NCI-H748 treated with DMSO at 0.1 percent for 48 hours (cell line): ENCODE measurements around the gene MAGOHB.
"Not testable (repeated sequence)": the region's sequence is repeated elsewhere in the genome, so short reads cannot be mapped to it uniquely, and the experiment has no call there.

Source experiments
- DNase-seq: peaks from one replicate; lab custom pipeline; 2025; lab: John Stamatoyannopoulos, UW

The MAGOHB gene

DNA sequence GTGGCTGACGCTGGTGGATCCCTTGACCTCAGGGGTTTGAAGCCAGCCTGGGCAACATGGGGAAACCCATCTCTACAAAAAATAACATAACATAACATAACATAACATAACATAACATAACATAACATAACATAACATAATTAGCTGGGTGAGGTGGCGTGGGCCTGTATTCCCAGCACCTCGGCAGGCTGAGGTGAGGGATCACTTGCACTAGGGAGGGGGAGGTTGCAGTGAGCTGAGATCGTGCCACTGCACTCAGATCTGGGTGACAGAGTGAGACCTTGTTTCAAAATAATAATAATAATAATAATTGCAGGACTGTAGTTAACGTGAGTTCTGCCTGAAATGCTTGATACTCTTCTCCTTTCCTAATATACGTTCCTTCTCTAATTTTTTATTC lies 1.3 kb downstream of the MAGOHB start:
- DNase-seq = no peak

DNA sequence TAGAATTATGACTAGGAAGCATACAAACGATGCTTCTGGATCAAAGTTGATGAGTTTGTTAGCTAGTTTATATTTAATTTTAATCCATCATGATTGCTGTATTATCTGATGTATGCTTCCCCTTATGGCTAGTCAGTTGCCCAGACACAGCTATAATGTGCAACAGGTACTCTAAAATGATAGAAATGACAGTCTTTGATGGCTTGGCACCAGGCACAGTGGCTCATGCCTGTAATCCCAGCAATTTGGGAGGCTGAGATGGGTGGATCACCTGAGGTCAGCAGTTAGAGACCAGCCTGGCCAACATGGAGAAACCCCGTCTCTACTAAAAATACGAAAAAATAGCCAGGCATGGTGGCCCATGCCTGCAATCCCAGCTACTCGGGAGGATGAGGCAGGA lies 2.2 kb downstream of the MAGOHB start:
- DNase-seq = not testable (repeated sequence)

DNA sequence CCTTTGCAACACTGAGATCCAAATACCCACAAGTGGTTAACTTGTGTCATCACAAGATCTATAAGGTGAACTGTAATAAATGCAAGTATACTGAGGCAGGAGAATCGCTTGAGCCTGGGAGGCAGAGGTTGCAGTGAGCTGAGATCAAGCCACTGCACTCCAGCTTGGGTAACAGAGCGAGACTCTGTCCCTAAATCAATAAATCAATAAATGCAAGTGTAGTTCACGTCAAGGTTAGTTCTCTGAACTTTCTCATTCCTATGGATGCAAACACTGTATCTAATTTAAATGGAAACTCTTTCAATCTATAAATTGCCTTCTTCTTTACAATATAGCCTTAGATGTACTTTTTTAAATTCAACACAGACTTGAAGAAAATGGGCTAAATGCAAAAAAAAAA lies 3.2 kb downstream of the MAGOHB start:
- no peak for DNase-seq

DNA sequence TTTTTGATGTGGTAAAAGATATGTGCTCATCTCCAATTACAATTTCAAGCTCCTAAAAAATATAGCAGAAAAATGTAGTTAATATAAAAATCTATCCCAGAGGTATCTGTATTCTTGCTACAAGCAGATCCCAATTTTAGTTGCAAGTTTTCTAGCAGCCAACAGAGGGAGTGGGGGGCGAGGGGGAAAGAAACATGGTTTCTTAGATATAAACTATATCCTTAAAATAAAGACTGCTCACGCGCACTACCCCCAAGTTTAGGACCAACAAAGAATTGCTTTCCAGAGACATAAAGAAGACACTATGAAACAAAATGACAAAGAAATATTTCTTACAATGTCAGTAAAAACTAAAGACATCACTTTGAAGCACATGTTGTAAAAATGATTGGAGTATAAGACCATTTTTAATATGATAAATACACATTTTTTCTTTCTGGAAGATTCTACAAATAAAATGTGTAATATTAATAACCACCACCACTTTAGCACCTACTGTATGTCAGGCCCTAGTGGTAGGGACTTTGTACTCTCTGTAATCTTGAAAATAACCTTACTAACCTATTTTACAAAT lies 5.4 kb downstream of the MAGOHB start:
- DNase-seq = no peak

DNA sequence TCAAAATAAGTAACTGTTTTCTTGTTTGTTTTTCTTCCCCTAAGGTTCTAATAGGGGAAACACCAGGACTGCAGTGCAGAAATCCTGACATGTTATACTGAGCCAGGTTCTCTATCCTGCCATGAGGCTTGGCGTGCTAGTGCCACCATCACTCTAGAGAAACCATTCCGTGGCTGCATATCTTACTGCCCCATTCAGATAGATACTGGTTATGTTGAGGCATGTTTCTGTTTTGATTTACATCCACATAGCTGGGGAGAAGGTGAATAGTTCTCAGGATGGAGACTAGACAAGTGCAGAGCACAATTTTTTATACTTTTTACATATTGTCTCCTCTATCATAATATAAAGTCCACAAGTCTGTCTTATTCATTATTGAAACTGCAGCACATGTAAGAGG lies 11.5 kb downstream of the MAGOHB start:
- no peak for DNase-seq

DNA sequence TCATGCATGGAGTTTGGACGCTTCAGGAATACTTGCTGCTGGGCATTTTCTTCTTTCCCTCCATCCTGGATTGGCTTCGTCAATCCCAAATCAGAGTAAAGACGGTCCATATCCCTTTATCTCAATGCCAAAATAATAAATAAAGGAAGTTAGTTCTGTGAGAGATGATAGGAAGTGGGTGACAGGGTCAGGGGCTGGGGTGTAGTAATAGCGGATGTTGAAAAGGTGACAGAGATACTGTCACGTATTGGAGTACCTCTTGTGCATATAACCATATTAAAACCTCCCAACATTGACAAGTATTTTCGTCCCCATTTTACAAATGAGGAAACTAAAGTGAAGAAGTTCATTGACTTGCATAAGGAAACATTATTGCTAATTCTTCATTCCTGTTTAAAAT lies 12.4 kb downstream of the MAGOHB start:
- no peak for DNase-seq

DNA sequence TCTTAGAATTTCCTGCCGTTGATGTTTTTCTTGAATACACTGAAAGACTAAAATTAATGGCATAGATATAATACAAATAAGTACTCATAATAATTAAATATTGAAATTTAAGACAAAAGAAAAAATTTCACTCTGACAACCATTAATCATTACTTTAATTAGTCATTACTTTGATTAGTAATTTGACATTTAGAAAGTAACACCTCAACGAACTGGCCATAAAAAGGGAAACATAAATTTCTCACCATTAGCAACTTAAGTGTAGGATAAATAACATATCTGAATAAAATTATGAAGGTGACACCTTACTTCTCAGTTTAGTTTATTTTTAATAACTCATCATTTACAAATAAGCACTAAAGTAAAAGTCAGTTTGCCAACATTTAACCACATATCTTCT lies 17.5 kb downstream of the MAGOHB start:
- no peak for DNase-seq

DNA sequence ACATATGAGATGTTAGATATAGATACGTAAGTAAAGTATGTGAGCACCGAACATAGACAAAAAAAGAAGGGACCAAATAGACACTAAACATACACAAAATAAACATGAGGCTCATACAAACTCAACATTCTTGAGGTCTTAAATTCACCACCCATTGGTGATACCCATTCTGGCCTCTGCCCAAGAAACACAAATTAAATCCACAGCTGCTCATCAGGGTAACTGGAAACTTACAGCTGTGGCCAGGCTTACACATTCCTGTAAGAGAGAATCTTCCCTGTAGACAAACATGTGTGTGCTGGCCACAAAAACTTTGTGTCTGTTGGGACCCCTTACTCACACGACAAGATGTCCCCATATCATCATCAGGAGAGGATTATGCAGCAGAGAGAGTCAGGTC lies 22.4 kb downstream of the MAGOHB start:
- DNase-seq = no peak

DNA sequence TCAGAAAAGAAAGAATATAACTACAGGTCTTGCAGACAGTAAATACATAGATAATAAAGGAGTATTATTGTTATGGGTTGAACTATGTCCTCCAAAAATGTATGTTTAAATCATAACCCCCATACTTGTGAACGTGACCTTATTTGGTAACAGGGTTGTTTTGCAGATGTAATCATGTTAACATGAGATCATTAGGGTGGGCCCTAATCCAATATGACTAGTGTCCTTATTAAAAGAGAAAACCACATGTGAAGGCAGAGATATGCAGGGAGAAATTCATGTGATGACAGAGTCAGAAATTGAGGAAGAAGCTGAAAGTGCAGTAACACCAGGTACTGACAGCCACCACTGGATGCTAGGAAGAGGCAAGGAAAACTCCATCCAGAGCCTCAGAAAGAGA lies 29.0 kb downstream of the MAGOHB start:
- no peak for DNase-seq

DNA sequence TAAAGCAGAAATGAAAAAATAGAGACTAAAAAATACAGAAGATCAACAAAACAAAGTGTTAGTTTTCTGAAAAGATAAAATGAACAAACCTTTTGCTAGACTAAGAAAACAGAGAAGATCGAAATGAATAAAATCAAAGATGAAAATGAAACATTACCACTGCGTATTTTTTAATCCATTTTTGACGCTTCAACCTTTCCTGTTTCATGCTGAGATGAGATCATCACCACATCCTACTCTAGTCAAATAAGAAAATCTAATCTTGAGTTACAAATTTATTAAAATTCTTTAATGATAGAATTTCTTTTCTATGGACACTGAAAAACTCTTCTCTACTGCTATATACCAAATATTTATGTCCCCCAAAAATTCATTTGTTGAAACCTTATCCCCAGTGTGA lies 30.7 kb downstream of the MAGOHB start:
- no peak for DNase-seq

DNA sequence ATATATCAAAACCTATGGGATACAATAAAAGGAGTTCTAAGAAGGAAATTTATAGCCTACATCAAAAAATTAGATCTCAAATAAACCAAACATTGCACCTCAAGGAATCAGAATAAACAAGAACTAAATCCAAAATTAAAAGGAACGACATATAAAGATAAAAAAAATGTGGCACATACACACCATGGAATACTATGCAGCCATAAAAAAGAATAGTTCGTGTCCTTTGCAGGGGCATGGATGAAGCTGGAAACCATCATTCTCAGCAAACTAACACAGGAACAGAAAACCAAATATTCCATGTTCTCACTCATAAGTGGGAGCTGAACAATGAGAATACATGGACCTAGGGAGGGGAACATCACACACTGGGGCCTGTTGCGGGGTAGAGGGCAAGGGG lies 31.3 kb downstream of the MAGOHB start:
- not testable (repeated sequence) for DNase-seq

DNA sequence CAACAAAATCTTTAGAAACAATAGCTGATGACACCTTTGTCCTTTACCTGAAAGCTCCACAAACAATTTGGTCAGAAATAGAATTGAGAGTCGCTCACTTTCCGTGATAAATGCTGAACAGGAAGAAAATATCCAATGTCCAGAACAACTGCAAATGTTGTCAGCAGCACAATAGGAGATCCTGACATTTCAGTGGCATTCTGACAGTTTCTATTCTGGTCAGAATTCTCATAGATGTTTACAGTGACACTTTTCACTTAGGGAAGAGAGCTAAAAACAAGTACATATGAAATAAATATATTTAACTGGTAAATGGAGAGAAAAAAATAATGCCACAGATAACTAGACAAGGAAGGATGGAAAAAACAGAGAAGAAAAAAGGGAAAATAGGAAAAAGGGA lies 39.1 kb downstream of the MAGOHB start:
- DNase-seq = no peak

DNA sequence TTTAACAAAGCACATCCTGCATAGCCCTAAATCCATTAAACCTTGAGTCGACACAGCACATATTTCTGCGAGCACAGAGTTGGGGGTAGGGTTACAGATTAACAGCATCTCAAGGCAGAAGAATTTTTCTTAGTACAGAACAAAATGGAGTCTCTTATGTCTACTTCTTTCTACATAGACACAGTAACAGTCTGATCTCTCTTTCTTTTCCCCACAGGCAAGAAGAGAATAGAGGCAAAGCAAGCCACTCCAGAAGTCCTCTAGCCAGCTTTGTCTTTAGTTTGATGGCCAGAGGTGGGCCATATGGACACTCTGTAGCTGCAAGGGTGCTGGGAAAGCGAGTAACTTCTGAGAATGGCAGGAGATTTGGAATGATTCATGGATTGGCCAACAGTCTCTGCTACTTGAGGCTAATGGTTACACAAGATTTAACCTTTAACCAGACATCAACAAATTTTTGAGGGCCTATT lies 41.4 kb downstream of the MAGOHB start:
- not testable (repeated sequence) for DNase-seq

DNA sequence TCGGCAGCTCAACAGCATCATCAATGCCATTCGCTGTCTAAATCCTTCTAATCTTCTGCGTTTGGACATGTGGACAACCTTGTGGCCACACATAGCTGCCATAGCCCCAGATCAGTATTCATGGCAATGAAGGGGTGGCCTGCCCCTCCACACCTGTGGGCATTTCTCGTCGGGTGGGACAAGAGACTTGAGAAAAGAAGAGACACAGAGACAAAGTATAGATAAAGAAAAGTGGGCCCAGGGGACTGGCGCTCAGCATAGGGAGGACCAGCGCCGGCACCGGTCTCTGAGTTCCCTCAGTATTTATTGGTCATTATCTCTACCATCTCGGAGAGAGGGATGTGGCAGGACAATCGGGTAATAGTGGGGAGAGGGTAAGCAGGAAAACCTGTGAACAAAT lies 42.3 kb downstream of the MAGOHB start:
- DNase-seq = no peak

DNA sequence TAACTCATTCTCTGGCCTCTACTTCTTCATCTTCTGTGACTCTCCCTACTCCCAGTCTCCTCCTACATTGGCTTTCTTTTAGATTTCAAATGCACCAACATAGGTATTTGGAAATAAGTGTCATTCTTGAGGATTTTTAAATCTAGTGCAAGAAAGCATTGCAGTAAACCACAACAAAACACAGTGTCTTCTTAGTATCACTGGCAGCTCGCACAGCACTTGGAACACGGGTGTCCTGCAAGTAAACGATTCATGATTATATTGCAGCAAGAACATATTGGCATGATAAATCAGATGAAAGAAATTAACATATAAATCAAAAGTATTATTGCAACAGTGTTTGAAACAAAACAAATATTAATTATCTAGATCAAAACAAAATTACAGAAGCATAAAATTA lies 45.6 kb downstream of the MAGOHB start:
- DNase-seq = no peak

DNA sequence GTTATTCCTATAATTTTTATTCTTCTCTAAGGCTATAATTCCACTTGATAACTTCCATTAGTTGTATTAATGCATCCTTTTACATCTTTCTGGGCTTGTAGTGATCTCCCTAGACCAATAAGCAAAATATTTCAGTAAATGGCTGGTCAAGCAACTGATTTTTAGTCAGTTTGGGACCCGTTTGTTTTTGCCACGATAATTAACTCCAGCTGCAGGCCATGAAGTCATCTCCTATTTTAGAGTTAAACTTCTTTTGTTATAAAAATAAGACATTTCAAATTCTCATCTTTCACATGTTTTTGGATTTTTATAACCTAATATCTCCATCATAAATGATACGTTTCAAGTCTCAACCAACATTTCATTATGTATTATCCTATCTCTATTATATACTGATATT lies 49.4 kb downstream of the MAGOHB start:
- no peak for DNase-seq

DNA sequence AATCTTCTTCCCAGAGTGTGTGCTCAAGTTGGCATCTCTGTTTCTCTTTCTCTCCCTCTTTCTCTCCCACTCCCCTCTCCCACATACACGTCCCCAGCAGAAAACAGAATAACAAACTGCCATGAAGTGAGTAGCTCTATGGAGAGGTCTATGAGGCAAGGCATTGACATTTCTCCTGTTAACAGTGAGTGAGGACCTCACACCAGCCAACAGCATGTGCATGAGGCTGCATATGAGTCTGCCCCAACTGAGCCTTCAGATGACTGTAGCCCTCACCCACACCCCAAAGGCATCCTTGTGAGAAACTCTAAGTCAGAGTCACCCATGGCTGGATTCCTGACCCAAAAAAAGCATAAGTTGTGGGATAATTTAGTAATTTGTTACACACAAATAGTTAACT lies 50.4 kb downstream of the MAGOHB start:
- DNase-seq = no peak

DNA sequence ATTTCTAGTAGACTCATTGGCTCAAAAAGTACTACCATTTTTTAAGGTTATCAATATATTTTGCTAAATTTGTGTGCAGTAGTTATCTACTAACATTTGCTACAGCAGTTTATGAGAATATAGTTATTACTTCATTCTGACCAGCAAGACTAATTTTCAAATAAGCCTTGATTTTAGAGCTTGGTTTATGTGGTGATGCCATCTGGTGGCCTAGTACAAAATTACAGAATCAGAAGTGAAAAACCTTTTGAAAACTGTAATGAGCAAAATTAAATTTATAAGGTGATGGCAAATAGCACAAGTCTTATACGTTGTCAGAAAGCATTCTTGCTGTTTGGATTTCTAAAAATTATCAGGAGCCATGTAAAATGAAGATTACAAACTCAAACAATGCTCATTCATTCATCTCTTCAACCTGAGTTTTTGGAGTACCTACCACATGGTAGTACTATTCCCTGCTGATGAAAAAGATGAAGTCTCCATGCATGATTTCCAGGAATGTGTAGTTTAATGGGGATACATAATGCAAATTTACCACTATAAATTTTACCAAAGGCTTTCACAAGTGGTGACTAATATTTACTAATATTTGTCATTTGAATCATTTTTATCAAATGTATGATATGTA lies 51.0 kb downstream of the MAGOHB start:
- DNase-seq = no peak

DNA sequence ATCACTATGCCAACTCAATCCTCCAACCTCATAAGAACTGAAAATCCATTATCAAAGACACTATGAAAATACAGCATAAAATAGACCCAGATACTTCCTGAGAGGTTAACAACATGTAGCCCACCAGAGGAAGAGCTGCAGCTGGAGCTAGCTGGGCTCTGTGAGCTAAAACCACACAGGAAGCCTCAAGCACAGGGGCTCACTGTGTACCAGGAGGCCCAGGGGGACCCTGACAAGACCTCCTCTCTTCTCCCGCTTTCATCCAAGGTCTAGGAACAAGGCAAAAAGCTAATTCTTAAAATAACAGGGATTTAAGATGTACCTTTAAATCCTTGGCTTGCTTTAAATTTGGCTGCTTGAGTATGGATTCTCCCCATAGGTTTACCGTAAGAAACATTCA lies 54.2 kb downstream of the MAGOHB start:
- DNase-seq = no peak

DNA sequence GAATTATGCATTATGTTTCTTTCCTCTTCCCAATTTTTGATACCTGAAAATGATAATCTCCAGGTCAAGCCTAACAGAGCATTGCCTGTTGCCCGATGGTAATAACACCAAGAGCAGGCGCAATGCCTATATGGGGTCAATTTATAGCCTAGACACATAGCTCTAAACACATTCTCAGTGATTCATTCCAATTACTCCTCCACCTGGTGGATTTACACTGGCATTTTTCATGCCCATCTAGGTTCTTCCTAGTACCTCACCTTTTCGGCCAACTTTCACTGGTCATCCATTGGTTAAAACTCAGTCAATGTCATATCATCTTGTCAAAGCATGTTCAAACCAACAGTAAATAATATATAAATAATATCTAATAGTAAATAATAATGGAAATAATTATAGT lies 54.6 kb downstream of the MAGOHB start:
- no peak for DNase-seq

DNA sequence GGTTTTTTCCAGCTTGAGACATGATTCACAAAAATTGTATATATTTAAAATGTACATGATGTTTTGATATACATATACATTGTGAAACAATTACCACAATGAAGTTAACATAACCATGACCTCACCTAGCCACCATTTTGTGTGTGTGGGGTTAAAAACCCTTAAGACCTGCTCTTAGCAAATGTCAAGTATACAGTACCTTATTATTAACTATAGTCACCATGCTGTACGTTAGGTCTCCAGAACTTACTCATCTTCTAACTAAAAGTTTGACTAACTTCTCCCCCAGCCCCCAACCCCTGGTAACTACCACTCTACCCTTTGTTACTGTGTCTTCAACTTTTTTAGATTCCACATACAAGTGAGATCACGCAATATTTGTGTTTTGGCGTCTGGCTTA lies 55.1 kb downstream of the MAGOHB start:
- DNase-seq = no peak

DNA sequence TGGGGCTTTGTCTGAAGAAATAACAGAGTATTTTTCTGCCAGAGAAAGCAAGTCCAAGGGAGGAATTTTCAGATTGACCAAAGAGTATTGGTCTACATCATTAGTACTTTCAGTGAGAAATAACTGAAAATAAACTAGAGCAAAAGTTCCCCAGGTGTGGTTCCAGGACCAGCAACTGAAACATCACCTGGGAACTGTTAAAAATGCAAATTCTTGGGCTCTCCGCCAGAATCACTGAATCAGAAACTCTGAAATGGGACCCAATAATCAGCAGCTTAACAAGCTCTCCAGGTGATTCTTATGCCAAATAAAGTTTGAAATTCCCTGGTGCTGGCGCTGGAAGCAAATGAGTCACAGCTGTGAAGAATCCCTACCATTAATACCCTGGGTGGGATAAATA lies 55.6 kb downstream of the MAGOHB start:
- no peak for DNase-seq

DNA sequence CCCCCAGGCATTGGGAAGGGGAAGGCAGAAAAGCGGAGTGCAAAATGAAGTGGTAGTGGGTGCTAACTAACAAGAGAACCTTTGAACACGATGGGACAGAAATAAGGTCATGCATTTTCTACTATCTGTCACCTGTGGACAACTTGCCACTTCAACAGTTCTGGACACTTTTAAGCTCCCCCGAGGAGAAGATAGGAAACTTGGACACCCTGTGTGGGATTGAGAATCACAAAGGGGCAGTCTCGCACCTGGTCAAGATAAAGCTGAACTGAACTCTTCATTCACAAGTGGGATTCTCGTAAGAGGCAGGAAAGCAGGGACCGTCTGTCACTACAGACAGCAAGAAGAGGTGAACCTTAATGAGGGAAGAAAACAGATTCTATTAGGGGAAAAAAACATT lies 56.1 kb downstream of the MAGOHB start:
- no peak for DNase-seq

DNA sequence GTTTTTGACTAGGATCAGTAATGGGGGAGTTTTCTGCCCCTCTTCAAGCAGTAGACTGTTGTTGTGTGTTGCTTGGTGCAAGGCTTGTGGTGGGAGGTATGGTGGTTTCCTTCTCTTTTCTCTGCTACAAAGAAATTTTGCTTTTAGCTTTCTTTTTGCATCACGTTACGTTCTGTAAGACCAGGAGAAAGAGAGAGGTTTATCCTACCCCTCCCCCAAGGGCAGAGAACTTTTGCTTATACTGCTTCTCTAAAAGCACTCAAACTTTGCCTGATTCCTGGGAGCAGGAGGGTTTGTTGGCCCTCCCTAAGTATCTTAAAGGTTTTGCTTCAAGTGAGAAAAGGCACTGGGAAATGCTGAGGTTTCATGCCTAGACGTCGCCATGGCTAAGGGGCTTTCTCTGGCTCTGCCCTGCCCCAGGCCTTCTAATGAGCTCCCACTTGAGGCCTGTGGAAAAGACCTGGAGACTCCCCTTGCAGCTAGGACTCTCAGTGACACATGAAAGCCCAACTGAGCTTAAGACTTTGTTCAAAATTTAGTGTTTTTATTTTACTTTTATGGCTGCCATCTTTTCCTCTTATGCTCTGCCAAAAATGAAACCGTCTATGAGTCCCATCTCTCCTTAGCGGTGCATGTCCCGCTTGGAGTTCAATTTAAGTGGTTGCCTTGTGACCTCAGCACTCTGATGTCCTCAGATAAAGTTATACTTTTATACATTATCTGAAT lies 58.5 kb downstream of the MAGOHB start:
- no peak for DNase-seq
